Stimulated activated CD4-positive, alpha-beta T cell treated with anti-CD3 and anti-CD28 coated beads, Interleukin-12 subunit alpha, Interleukin-12 subunit beta, amount 100 ng/mL, for 24 hours (primary cell): ENCODE measurements around the gene SANBR.

Experiments used
- DNase-seq, 2 experiments: peaks; one replicate each; pipeline ENCODE4 v3.0.0-alpha.2; 2020; ENCODE audit warnings: low read depth in 2 of 2

Gene SANBR

GRCh38 chr2:61090386-61090921 is 24.8 kb downstream of the SANBR start:
- DNase-seq = no peak

GRCh38 chr2:61091485-61091884 is 25.8 kb downstream of the SANBR start:
- DNase-seq = no peak

GRCh38 chr2:61096438-61096837 is 30.8 kb downstream of the SANBR start:
- no peak for DNase-seq

GRCh38 chr2:61100801-61101200 is 35.1 kb downstream of the SANBR start:
- DNase-seq = no peak

GRCh38 chr2:61109291-61109690 is 43.6 kb downstream of the SANBR start:
- no peak for DNase-seq

- DNase-seq = no peak
These were observed 46.0 kb downstream of the SANBR start for GRCh38 chr2:61111708-61112107.

GRCh38 chr2:61114147-61114546 is 48.5 kb downstream of the SANBR start:
- no peak for DNase-seq
